ENCODE measurements around the gene MSRB1. TPM values are rescaled to one million over a fixed set of nuclear protein-coding genes. Genes with fewer than 3 reads are reported as not detected.

The MSRB1 gene
- total and polyA plus RNA-seq, 2 of the 13 experiments (the other 11 are each of a cell fraction or from before 2014, with no cell fraction given) = 32.1 to 75.4 TPM

GRCh38 chr16:1971796-1972489 is 28.9 kb upstream of the MSRB1 start, which contains the start of gene TBL3 (continued):
- TF ChIP-seq, protein P1, sequence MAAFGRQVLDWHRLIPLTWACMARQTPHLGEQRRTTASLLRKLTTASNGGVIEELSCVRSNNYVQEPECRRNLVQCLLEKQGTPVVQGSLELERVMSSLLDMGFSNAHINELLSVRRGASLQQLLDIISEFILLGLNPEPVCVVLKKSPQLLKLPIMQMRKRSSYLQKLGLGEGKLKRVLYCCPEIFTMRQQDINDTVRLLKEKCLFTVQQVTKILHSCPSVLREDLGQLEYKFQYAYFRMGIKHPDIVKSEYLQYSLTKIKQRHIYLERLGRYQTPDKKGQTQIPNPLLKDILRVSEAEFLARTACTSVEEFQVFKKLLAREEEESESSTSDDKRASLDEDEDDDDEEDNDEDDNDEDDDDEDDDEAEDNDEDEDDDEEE (CRISPR knock-in tag; IDR thresholded peaks at IDR 0.05) = 0 out of 2 replicates have a peak, but pooled peaks have one; percentile 40
- TF ChIP-seq ZBTB4 (CRISPR knock-in tag; IDR thresholded peaks at IDR 0.05; ENCODE audit: borderline replicate concordance) (peak; percentile 66; the same call in 1 of the 2 replicates), SRSF1 (optimal IDR thresholded peaks at IDR 0.05; ENCODE audit: low read depth, low read length) (no peak), ZNF350 (CRISPR knock-in tag; IDR thresholded peaks at IDR 0.05; ENCODE audit: borderline replicate concordance, low read depth) (peak; percentile 93; the same call in 1 of the 2 replicates), GZF1 (CRISPR knock-in tag; IDR thresholded peaks at IDR 0.05) (no peak), ZNF264 (CRISPR knock-in tag; IDR thresholded peaks at IDR 0.05) (0 out of 2 replicates have a peak, but pooled peaks have one; percentile 47), TGIF2 (CRISPR knock-in tag; IDR thresholded peaks at IDR 0.05) (peak; percentile 95), ZFP91 (CRISPR knock-in tag; IDR thresholded peaks at IDR 0.05; ENCODE audit: borderline replicate concordance) (peak; percentile 95), ZNF354B (CRISPR knock-in tag; IDR thresholded peaks at IDR 0.05) (no peak), THAP11 (CRISPR knock-in tag; IDR thresholded peaks at IDR 0.05) (peak; percentile 98), ZNF572 (CRISPR knock-in tag; IDR thresholded peaks at IDR 0.05) (no peak), STAG1 (CRISPR knock-in tag; IDR thresholded peaks at IDR 0.05) (no peak), ARNTL (CRISPR knock-in tag; IDR thresholded peaks at IDR 0.05) (peak; percentile 84), RBFOX2 (IDR thresholded peaks at IDR 0.05; ENCODE audit: low read depth, low read length) (peak; percentile 88), NFYC (CRISPR knock-in tag; IDR thresholded peaks at IDR 0.05) (peak; percentile 82)
- TF ChIP-seq, protein P2, sequence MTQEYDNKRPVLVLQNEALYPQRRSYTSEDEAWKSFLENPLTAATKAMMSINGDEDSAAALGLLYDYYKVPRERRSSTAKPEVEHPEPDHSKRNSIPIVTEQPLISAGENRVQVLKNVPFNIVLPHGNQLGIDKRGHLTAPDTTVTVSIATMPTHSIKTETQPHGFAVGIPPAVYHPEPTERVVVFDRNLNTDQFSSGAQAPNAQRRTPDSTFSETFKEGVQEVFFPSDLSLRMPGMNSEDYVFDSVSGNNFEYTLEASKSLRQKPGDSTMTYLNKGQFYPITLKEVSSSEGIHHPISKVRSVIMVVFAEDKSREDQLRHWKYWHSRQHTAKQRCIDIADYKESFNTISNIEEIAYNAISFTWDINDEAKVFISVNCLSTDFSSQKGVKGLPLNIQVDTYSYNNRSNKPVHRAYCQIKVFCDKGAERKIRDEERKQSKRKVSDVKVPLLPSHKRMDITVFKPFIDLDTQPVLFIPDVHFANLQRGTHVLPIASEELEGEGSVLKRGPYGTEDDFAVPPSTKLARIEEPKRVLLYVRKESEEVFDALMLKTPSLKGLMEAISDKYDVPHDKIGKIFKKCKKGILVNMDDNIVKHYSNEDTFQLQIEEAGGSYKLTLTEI (CRISPR knock-in tag; conservative IDR thresholded peaks at IDR 0.05) = no peak
- TF ChIP-seq, protein P3, sequence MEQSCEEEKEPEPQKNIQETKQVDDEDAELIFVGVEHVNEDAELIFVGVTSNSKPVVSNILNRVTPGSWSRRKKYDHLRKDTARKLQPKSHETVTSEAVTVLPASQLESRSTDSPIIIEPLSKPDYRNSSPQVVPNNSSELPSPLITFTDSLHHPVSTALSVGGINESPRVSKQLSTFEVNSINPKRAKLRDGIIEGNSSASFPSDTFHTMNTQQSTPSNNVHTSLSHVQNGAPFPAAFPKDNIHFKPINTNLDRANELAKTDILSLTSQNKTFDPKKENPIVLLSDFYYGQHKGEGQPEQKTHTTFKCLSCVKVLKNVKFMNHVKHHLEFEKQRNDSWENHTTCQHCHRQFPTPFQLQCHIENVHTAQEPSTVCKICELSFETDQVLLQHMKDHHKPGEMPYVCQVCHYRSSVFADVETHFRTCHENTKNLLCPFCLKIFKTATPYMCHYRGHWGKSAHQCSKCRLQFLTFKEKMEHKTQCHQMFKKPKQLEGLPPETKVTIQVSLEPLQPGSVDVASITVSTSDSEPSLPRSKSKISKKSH (CRISPR knock-in tag; IDR thresholded peaks at IDR 0.05; ENCODE audit: borderline replicate concordance) = peak; percentile 68; the same call in 1 of the 2 replicates

All from HepG2 (cell line).